PC-3 (cell line): ENCODE results near the gene SYT7.

Experiments used
- EZH2 ChIP-seq: fragments of 300-600 bp; sonication (generic); IDR thresholded peaks from one replicate; pipeline ENCODE4 v1.6.1; 2017; ENCODE audit warnings: antibody characterized with exemption, mild to moderate bottlenecking, low read length; ENCODE audit not compliant: unreplicated experiment
- EZH2phosphoT487 ChIP-seq: fragments of 300-600 bp; sonication (generic); IDR thresholded peaks from 2 replicates; pipeline ENCODE4 v1.6.1; 2018; ENCODE audit warnings: mild to moderate bottlenecking, antibody characterized with exemption, low read length, borderline replicate concordance
- TF ChIP-seq, protein P1 (sequence below): fragments of 300-600 bp; sonication (generic); conservative IDR thresholded peaks from 2 replicates; pipeline ENCODE4 v1.5.1; 2017; ENCODE audit warnings: antibody characterized with exemption, low read depth, mild to moderate bottlenecking, low read length

DNA sequence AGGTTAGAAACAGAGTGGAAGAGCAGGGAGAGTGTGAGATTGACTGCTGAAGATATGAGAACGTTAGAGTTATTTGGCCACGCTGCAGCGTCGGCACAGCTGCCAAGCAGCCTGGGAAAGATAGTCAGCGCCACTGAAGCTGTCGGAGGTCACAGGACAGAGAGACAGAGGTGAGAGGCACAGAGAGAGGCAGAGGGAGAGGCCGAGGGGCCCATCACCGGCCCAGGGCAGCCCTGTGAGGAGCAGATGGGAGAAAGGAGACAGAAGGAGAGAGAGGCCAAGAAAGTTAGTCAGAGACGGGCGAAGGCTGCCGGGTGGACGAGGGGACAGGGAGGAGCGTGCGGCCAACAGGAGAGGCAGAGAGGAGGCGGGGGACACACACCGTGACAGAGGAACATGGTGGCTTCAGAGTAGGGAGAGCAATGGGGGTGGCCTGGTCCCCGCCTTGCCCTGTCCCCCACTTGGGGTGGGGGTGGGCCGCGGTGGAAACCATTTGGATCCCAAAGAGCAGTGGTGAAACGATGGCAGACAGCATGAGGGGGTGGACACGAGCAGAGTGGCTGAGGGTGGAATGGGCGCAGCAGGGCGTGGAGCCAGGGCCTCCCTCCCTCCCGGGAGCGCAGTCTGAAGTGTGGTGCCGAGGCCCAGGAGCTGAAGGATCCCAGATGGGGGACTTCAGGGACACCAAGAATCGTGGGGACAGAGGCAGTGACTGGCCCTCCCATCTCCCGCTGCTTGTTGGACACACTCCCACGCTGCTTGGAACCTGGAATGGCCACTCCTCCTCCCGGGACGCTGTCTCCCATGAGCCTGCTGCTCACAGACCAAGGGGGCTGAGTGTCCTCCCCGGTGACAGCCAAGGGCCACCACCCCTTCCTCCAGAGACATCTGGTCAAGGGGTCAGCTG, 45.7 kb downstream of the SYT7 start:
- TF ChIP-seq EZH2 (no peak), EZH2phosphoT487 (no peak)
- TF ChIP-seq, protein P1, sequence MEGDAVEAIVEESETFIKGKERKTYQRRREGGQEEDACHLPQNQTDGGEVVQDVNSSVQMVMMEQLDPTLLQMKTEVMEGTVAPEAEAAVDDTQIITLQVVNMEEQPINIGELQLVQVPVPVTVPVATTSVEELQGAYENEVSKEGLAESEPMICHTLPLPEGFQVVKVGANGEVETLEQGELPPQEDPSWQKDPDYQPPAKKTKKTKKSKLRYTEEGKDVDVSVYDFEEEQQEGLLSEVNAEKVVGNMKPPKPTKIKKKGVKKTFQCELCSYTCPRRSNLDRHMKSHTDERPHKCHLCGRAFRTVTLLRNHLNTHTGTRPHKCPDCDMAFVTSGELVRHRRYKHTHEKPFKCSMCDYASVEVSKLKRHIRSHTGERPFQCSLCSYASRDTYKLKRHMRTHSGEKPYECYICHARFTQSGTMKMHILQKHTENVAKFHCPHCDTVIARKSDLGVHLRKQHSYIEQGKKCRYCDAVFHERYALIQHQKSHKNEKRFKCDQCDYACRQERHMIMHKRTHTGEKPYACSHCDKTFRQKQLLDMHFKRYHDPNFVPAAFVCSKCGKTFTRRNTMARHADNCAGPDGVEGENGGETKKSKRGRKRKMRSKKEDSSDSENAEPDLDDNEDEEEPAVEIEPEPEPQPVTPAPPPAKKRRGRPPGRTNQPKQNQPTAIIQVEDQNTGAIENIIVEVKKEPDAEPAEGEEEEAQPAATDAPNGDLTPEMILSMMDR = no peak
